Right lobe of liver (tissue), 4 donors: ENCODE data around the gene EARS2.

Source experiments
- POLR2A ChIP-seq: fragments of 450-650 bp; IDR thresholded peaks from one replicate; pipeline ENCODE4 v1.6.1; 2017; ENCODE audit warnings: antibody characterized with exemption, mild to moderate bottlenecking
- TF ChIP-seq, protein P1 (sequence below), 4 donors: fragments of 200-600 bp in 3 of 4; fragments of 450-650 bp in 1 of 4; IDR thresholded peaks; one replicate each; pipeline versions ENCODE4 v1.5.1 to v1.8.0; 2016 to 2022; ENCODE audit warnings: antibody characterized with exemption in 4 of 4, mild to moderate bottlenecking in 2 of 4
- donor health status: DM: no; HTN: no; CAD: no.
- donor health status: DM: no; HTN: no; CAD: no.
- donor health status: DM: no; HTN: yes; CAD: no.

GRCh38 chr16:23595246-23595950, 38.2 kb upstream of the EARS2 start:
- TF ChIP-seq, protein P1, sequence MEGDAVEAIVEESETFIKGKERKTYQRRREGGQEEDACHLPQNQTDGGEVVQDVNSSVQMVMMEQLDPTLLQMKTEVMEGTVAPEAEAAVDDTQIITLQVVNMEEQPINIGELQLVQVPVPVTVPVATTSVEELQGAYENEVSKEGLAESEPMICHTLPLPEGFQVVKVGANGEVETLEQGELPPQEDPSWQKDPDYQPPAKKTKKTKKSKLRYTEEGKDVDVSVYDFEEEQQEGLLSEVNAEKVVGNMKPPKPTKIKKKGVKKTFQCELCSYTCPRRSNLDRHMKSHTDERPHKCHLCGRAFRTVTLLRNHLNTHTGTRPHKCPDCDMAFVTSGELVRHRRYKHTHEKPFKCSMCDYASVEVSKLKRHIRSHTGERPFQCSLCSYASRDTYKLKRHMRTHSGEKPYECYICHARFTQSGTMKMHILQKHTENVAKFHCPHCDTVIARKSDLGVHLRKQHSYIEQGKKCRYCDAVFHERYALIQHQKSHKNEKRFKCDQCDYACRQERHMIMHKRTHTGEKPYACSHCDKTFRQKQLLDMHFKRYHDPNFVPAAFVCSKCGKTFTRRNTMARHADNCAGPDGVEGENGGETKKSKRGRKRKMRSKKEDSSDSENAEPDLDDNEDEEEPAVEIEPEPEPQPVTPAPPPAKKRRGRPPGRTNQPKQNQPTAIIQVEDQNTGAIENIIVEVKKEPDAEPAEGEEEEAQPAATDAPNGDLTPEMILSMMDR (IDR thresholded peaks at IDR 0.05): no peak
- TF ChIP-seq POLR2A: no peak
